Medulla oblongata (tissue), 1 donor: ENCODE data around the gene GJC2.
"Not testable (repeated sequence)": the region's sequence is repeated elsewhere in the genome, so short reads cannot be mapped to it uniquely, and the experiment has no call there.

Experiments used
- DNase-seq: peaks from one replicate; pipeline ENCODE4 v3.0.0-alpha.2; 2015; ENCODE audit errors: extremely low spot score

GJC2 gene

GRCh38 chr1:228149406-228150119 lies at the start of gene GJC2:
TSS of gene GJC2 (plus strand) at chr1:228149930. CDS start at chr1:228157759, 7,829 bp downstream.
- DNase-seq: peak; percentile 73

GRCh38 chr1:228100822-228101613 lies 48.7 kb upstream of the GJC2 start:
- no peak for DNase-seq

- DNase-seq: no peak
These were observed 48.1 kb upstream of the GJC2 start for GRCh38 chr1:228101614-228101993.

- no peak for DNase-seq
These were observed 47.5 kb upstream of the GJC2 start for GRCh38 chr1:228101994-228102790.

- peak; percentile 92 for DNase-seq
These were observed 46.7 kb upstream of the GJC2 start, which contains the start of gene C1orf35 for GRCh38 chr1:228102791-228103620. TSS of gene C1orf35 (minus strand) at chr1:228103325. CDS start at chr1:228103227, 98 bp downstream.

GRCh38 chr1:228104526-228105269 lies 45.0 kb upstream of the GJC2 start:
- no peak for DNase-seq

GRCh38 chr1:228105270-228105995 lies 44.3 kb upstream of the GJC2 start:
- no peak for DNase-seq

GRCh38 chr1:228105996-228106799 lies 43.5 kb upstream of the GJC2 start:
- DNase-seq: no peak

- no peak for DNase-seq
These were observed 43.0 kb upstream of the GJC2 start for GRCh38 chr1:228106800-228107054.

GRCh38 chr1:228107636-228108035 lies 42.1 kb upstream of the GJC2 start:
- no peak for DNase-seq

- no peak for DNase-seq
These were observed 41.6 kb upstream of the GJC2 start for GRCh38 chr1:228108055-228108690.

GRCh38 chr1:228108742-228109072 lies 41.0 kb upstream of the GJC2 start:
- DNase-seq: no peak

- peak; percentile 99 for DNase-seq
These were observed 40.4 kb upstream of the GJC2 start, which contains the start of gene MRPL55 for GRCh38 chr1:228109073-228109961. TSS of gene MRPL55 (minus strand) at chr1:228109299. CDS start at chr1:228108260, 1,039 bp downstream.

GRCh38 chr1:228109962-228110488 lies 39.7 kb upstream of the GJC2 start:
- no peak for DNase-seq

GRCh38 chr1:228110556-228110955 lies 39.2 kb upstream of the GJC2 start:
- DNase-seq: no peak

GRCh38 chr1:228111315-228111714 lies 38.4 kb upstream of the GJC2 start:
- DNase-seq: not testable (repeated sequence)

GRCh38 chr1:228112167-228112566 lies 37.6 kb upstream of the GJC2 start:
- no peak for DNase-seq

- DNase-seq: no peak
These were observed 37.1 kb upstream of the GJC2 start for GRCh38 chr1:228112617-228113016.
